ENCODE results near the gene NELL2. TPM values are rescaled to one million over a fixed set of nuclear protein-coding genes. Genes with fewer than 3 reads are reported as not detected.

NELL2 gene
- total RNA-seq, 2 donors from 2014 or later = 12.8 to 106 TPM

- no peak for ATAC-seq (replicated peaks)
- H3K4me3 Mint-ChIP-seq = no peak overlapping the region
- H3K27ac Mint-ChIP-seq = no peak overlapping the region
- H3K27me3 Mint-ChIP-seq = peaks cover 11% of the 10 kb centered on the region
- no peaks in the 10 kb centered on the region for H3K4me1 Mint-ChIP-seq
- H3K36me3 Mint-ChIP-seq (ENCODE audit: low read depth) = no peaks in the 10 kb centered on the region
- peaks cover 38% of the 10 kb centered on the region for H3K9me3 Mint-ChIP-seq
These were observed 399.4 kb downstream of the NELL2 start for GRCh38 chr12:44476683-44477082.

GRCh38 chr12:44465139-44465538 is 411.0 kb downstream of the NELL2 start:
- Mint-ChIP-seq H3K4me1 (no peaks in the 10 kb centered on the region), H3K4me3 (no peak overlapping the region), H3K27ac (no peak overlapping the region), H3K27me3 (no peaks in the 10 kb centered on the region), H3K9me3 (peaks cover 4% of the 10 kb centered on the region), H3K36me3 (ENCODE audit: low read depth) (no peaks in the 10 kb centered on the region)
- ATAC-seq (replicated peaks) = no peak

GRCh38 chr12:44464180-44464579 is 411.9 kb downstream of the NELL2 start:
- Mint-ChIP-seq H3K27ac (no peak overlapping the region), H3K4me3 (no peak overlapping the region), H3K4me1 (no peaks in the 10 kb centered on the region), H3K27me3 (no peaks in the 10 kb centered on the region), H3K9me3 (peaks cover 4% of the 10 kb centered on the region), H3K36me3 (ENCODE audit: low read depth) (no peaks in the 10 kb centered on the region)
- no peak for ATAC-seq (replicated peaks)

GRCh38 chr12:44462729-44463128 is 413.4 kb downstream of the NELL2 start:
- Mint-ChIP-seq H3K4me1 (no peaks in the 10 kb centered on the region), H3K4me3 (no peak overlapping the region), H3K36me3 (ENCODE audit: low read depth) (no peaks in the 10 kb centered on the region), H3K27ac (no peak overlapping the region), H3K9me3 (peaks cover 4% of the 10 kb centered on the region), H3K27me3 (no peaks in the 10 kb centered on the region)
- no peak for ATAC-seq (replicated peaks)

- Mint-ChIP-seq H3K27me3 (no peaks in the 10 kb centered on the region), H3K9me3 (no peaks in the 10 kb centered on the region), H3K36me3 (ENCODE audit: low read depth) (no peaks in the 10 kb centered on the region), H3K4me3 (no peak overlapping the region), H3K27ac (no peak overlapping the region), H3K4me1 (no peaks in the 10 kb centered on the region)
- ATAC-seq (replicated peaks) = no peak
These were observed 415.9 kb downstream of the NELL2 start for GRCh38 chr12:44460261-44460660.

GRCh38 chr12:44459569-44459968 is 416.5 kb downstream of the NELL2 start:
- Mint-ChIP-seq H3K4me1 (no peaks in the 10 kb centered on the region), H3K27ac (no peak overlapping the region), H3K36me3 (ENCODE audit: low read depth) (no peaks in the 10 kb centered on the region), H3K4me3 (no peak overlapping the region), H3K27me3 (no peaks in the 10 kb centered on the region), H3K9me3 (no peaks in the 10 kb centered on the region)
- ATAC-seq (replicated peaks) = no peak

Other genes with a start within 250 kb of the NELL2 start
- not detected for gene DBX2, start 174.8 kb upstream of the NELL2 start, total RNA-seq